Germinal center (tissue), 1 donor: ENCODE data around the gene ECE1.
"Not testable (repeated sequence)": the region's sequence is repeated elsewhere in the genome, so short reads cannot be mapped to it uniquely, and the experiment has no call there.

Experiments
- DNase-seq: peaks from one replicate; pipeline ENCODE4 v3.0.0; 2012; ENCODE audit warnings: mixed read lengths, low spot score

ECE1 gene

GRCh38 chr1:21291184-21291583 is 921 bp upstream of the ECE1 start:
- DNase-seq = no peak

GRCh38 chr1:21290546-21290944 is 282 bp upstream of the ECE1 start:
- peak; percentile 83 for DNase-seq

GRCh38 chr1:21289127-21289526 is 1.1 kb downstream of the ECE1 start:
- no peak for DNase-seq

GRCh38 chr1:21287905-21288514 is 2.3 kb downstream of the ECE1 start:
- DNase-seq = no peak

GRCh38 chr1:21285386-21285785 is 4.9 kb downstream of the ECE1 start:
- not testable (repeated sequence) for DNase-seq

GRCh38 chr1:21285055-21285372 is 5.2 kb downstream of the ECE1 start:
- no peak for DNase-seq

GRCh38 chr1:21284206-21285054 is 5.8 kb downstream of the ECE1 start:
- DNase-seq = peak; percentile 45

GRCh38 chr1:21283524-21283923 is 6.7 kb downstream of the ECE1 start:
- DNase-seq = no peak

- DNase-seq = not testable (repeated sequence)
Measured at GRCh38 chr1:21282020-21282419, 8.2 kb downstream of the ECE1 start.

GRCh38 chr1:21280482-21280881 is 9.8 kb downstream of the ECE1 start:
- no peak for DNase-seq

- DNase-seq = no peak
Measured at GRCh38 chr1:21280011-21280471, 10.2 kb downstream of the ECE1 start.

- DNase-seq = no peak
Measured at GRCh38 chr1:21278860-21279845, 11.1 kb downstream of the ECE1 start.

GRCh38 chr1:21278208-21278859 is 11.9 kb downstream of the ECE1 start:
- DNase-seq = no peak

- DNase-seq = no peak
Measured at GRCh38 chr1:21277180-21277579, 13.1 kb downstream of the ECE1 start.

- DNase-seq = no peak
Measured at GRCh38 chr1:21272540-21272939, 17.7 kb downstream of the ECE1 start.

- no peak for DNase-seq
Measured at GRCh38 chr1:21271550-21271949, 18.7 kb downstream of the ECE1 start.

- peak; percentile 84 for DNase-seq
Measured at GRCh38 chr1:21270086-21270689, 20.1 kb downstream of the ECE1 start.

GRCh38 chr1:21269461-21270085 is 20.7 kb downstream of the ECE1 start:
- no peak for DNase-seq

GRCh38 chr1:21268281-21269239 is 21.7 kb downstream of the ECE1 start:
- DNase-seq = no peak
